HCT116 (cell line): ENCODE data around the gene CBX7. TPM values are rescaled to one million over a fixed set of nuclear protein-coding genes. Genes with fewer than 3 reads are reported as not detected.

Experiments used
- ATAC-seq: fragments of 200-7000 bp; cut with Tn5 transposase; 2 replicates; pipeline ENCODE4 v1.9.1; 2020; ENCODE audit warnings: mild to moderate bottlenecking, moderate library complexity
- BruUV-seq: library from RNA; stranded (reverse); fragments of 400-500 nt; replicated peaks from 2 replicates; lab custom pipeline; 2021; lab: Mats Ljungman, UMichigan
- CTCF ChIA-PET: fragments of 300-600 bp; sonication (Branson Sonifier 250); formaldehyde crosslinking; loops from one replicate; lab custom pipeline; 2021; ENCODE audit warnings: antibody characterized with exemption; lab: Charles Lee
- POLR2A ChIA-PET: fragments of 300-600, 350-600 bp; sonication (Branson Sonifier 250); formaldehyde crosslinking; loops from one replicate; lab custom pipeline; 2021; ENCODE audit warnings: antibody characterized with exemption; lab: Charles Lee
- RAD21 ChIA-PET, 2 experiments: fragments of 300-600 bp; sonication (Branson Sonifier 250); formaldehyde crosslinking; loops; one replicate each; lab custom pipeline; 2023; ENCODE audit warnings: low total read pairs in 2 of 2; ENCODE audit not compliant: uncharacterized antibody in 2 of 2, unreplicated experiment in 2 of 2, low non-redundant PET in 1 of 2; lab: Charles Lee
- DNase-seq: peaks from one replicate; pipeline ENCODE4 v3.0.0-alpha.2; 2010; ENCODE audit warnings: low read depth, low spot score
- H2AFZ ChIP-seq: fragments of 200-600 bp; shearing (Covaris generic), sonication (generic); 2 replicates; pipeline ENCODE4 v1.6.1; 2017; ENCODE audit warnings: low read depth, mixed run types, mixed read lengths, antibody characterized with exemption, low read length; ENCODE audit not compliant: poor library complexity, severe bottlenecking
- H3K27ac ChIP-seq: 2 replicates; pipeline ENCODE4 v1.5.1; 2012; ENCODE audit warnings: low read depth, low read length
- H3K27me3 ChIP-seq: fragments of 200-600 bp; sonication (generic); 2 replicates; pipeline ENCODE4 v1.6.1; 2016; ENCODE audit warnings: mixed run types, low read length, mixed read lengths; ENCODE audit not compliant: insufficient read depth
- H3K36me3 ChIP-seq, 2 experiments: fragments of 200-500 bp in 1 of 2; fragments of 200-600 bp in 1 of 2; sonication (Bioruptor generic) in 1 of 2; sonication (generic) in 1 of 2; 2 replicates each; pipeline versions ENCODE4 v1.5.1 to v1.6.1; 2014 to 2016; ENCODE audit warnings: low read length in 2 of 2, inconsistent platforms in 1 of 2, mixed read lengths in 1 of 2, mixed run types in 1 of 2; ENCODE audit not compliant: insufficient read depth in 2 of 2, control insufficient read depth in 1 of 2
- H3K4me1 ChIP-seq, 2 experiments: fragments of 200-600 bp in 1 of 2; sonication (generic) in 1 of 2; 2 replicates each; pipeline versions ENCODE4 v1.5.1 to v1.6.1; 2012 to 2017; ENCODE audit warnings: low read length in 2 of 2, inconsistent platforms in 1 of 2, mild to moderate bottlenecking in 1 of 2, mixed read lengths in 1 of 2, mixed run types in 1 of 2, moderate library complexity in 1 of 2; ENCODE audit not compliant: insufficient read depth in 2 of 2, control insufficient read depth in 1 of 2
- H3K4me2 ChIP-seq: fragments of 200-600 bp; sonication (generic); 2 replicates; pipeline ENCODE4 v1.6.1; 2017; ENCODE audit warnings: mixed run types, low read length, mixed read lengths
- H3K4me3 ChIP-seq, 2 experiments: fragments of 200-600 bp in 1 of 2; sonication (generic) in 1 of 2; replicated peaks in 1 of 2; 2 replicates each; pipeline ENCODE4 v1.5.1; 2011 to 2016; ENCODE audit warnings: low read length in 2 of 2, control low read depth in 1 of 2, low read depth in 1 of 2, mild to moderate bottlenecking in 1 of 2, mixed read lengths in 1 of 2, mixed run types in 1 of 2
- H3K79me2 ChIP-seq: fragments of 200-600 bp; sonication (generic); 2 replicates; pipeline ENCODE4 v1.6.1; 2017; ENCODE audit warnings: mild to moderate bottlenecking, mixed run types, low read length, moderate library complexity, mixed read lengths; ENCODE audit not compliant: insufficient read depth
- H3K9ac ChIP-seq: fragments of 200-600 bp; sonication (generic); 2 replicates; pipeline ENCODE4 v1.6.1; 2016; ENCODE audit warnings: low read length, mixed read lengths
- H3K9me2 ChIP-seq: fragments of 200-600 bp; sonication (generic), shearing (Covaris generic); 2 replicates; pipeline ENCODE4 v1.6.1; 2017; ENCODE audit warnings: mixed run types, mild to moderate bottlenecking, moderate library complexity; ENCODE audit not compliant: insufficient read depth
- H3K9me3 ChIP-seq, 2 experiments: fragments of 200-500 bp in 1 of 2; fragments of 200-600 bp in 1 of 2; sonication (Bioruptor generic) in 1 of 2; sonication (generic) in 1 of 2; 2 replicates each; pipeline ENCODE4 v1.6.1; 2014 to 2017; ENCODE audit warnings: low read length in 2 of 2, mixed read lengths in 2 of 2, inconsistent platforms in 1 of 2, low read depth in 1 of 2, mild to moderate bottlenecking in 1 of 2, mixed run types in 1 of 2, moderate library complexity in 1 of 2; ENCODE audit not compliant: control insufficient read depth in 1 of 2, insufficient read depth in 1 of 2
- H4K20me1 ChIP-seq: fragments of 200-600 bp; sonication (generic), shearing (Covaris generic); 2 replicates; pipeline ENCODE4 v1.6.1; 2017; ENCODE audit warnings: mixed run types, mild to moderate bottlenecking, moderate library complexity; ENCODE audit not compliant: insufficient read depth
- ATF3 ChIP-seq: IDR thresholded peaks from 2 replicates; pipeline ENCODE4 v1.6.1; 2012
- CBX3 ChIP-seq: IDR thresholded peaks from 2 replicates; pipeline ENCODE4 v1.6.1; 2012; ENCODE audit warnings: low read depth
- CEBPB ChIP-seq: IDR thresholded peaks from 2 replicates; pipeline ENCODE4 v1.6.1; 2012; ENCODE audit warnings: low read depth
- EGR1 ChIP-seq: IDR thresholded peaks from 2 replicates; pipeline ENCODE4 v1.6.1; 2012; ENCODE audit warnings: low read depth
- ELF1 ChIP-seq: IDR thresholded peaks from 2 replicates; pipeline ENCODE4 v1.6.1; 2012; ENCODE audit warnings: low read depth, borderline replicate concordance
- EZH2 ChIP-seq: fragments of 200-600 bp; sonication (generic); IDR thresholded peaks from 2 replicates; pipeline ENCODE4 v1.6.1; 2017; ENCODE audit warnings: antibody characterized with exemption, mixed run types
- POLR2A ChIP-seq: IDR thresholded peaks from 2 replicates; pipeline ENCODE4 v1.7.0; 2011; ENCODE audit warnings: borderline replicate concordance; ENCODE audit not compliant: insufficient read depth, insufficient read length; ENCODE audit errors: extremely low read depth
- POLR2AphosphoS5 ChIP-seq: IDR thresholded peaks from 2 replicates; pipeline ENCODE4 v1.6.1; 2011; ENCODE audit warnings: mild to moderate bottlenecking, low read depth, low read length, moderate library complexity
- RAD21 ChIP-seq: IDR thresholded peaks from 2 replicates; pipeline ENCODE4 v1.6.1; 2012; ENCODE audit warnings: low read depth, mild to moderate bottlenecking
- REST ChIP-seq: IDR thresholded peaks from 2 replicates; pipeline ENCODE4 v1.6.1; 2012; ENCODE audit warnings: low read depth
- SP1 ChIP-seq: IDR thresholded peaks from 2 replicates; pipeline ENCODE4 v1.6.1; 2012; ENCODE audit warnings: low read depth
- TCF7L2 ChIP-seq: IDR thresholded peaks from 2 replicates; pipeline ENCODE4 v1.7.0; 2011; ENCODE audit warnings: borderline replicate concordance, inconsistent platforms; ENCODE audit not compliant: insufficient read depth, insufficient read length; ENCODE audit errors: extremely low read depth
- YY1 ChIP-seq: IDR thresholded peaks from 2 replicates; pipeline ENCODE4 v1.6.1; 2011; ENCODE audit warnings: low read length, low read depth, moderate library complexity, mild to moderate bottlenecking; ENCODE audit not compliant: insufficient replicate concordance; ENCODE audit errors: extremely low read depth
- ZBTB33 ChIP-seq: IDR thresholded peaks from 2 replicates; pipeline ENCODE4 v1.6.1; 2011; ENCODE audit warnings: mild to moderate bottlenecking, low read length, moderate library complexity; ENCODE audit not compliant: insufficient replicate concordance; ENCODE audit errors: extremely low read depth
- intact Hi-C: fragments of 100-400 bp; cut with micrococcal nuclease; formaldehyde crosslinking; loops from 2 replicates; pipeline ENCODE4 v1.10.0; 2022
- total RNA-seq: library from RNA; stranded (reverse); gene quantifications from one replicate; pipeline ENCODE4 v1.2.1, GENCODE V29; 2021; ENCODE audit not compliant: unreplicated experiment

The CBX7 gene
- total RNA-seq, 1 experiment from 2014 or later = 20.1 TPM

DNA sequence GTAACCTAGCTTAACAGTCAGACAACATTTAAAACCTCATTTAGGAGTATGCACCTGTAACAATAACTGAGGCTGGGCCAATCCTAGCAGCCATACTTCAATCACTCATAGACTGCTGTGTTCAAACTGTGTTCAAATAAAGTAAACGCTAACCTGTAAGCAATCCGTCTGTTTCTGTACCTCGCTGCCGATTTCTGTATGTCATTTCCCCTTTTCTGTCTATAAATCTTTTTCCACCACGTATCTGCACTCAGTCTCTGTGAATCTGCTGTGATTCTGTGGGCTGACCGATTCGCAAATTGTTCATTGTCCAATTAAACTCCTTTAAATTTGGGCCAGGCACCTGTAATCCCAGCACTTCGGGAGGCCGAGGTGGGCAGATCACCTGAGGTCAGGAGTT is 43.1 kb downstream of the CBX7 start:
- no peaks in the 10 kb centered on the region for H3K36me3 ChIP-seq
- H3K4me3 ChIP-seq = no peak overlapping the region
- H3K9ac ChIP-seq = no peak overlapping the region
- intact Hi-C loops = no loop called here
- H3K4me2 ChIP-seq = no peak overlapping the region
- H4K20me1 ChIP-seq = no peaks in the 10 kb centered on the region
- RAD21 ChIA-PET = no interaction called here
- BruUV-seq = no TSS peak
- TF ChIP-seq RAD21 (no peak), ZBTB33 (no peak), EGR1 (no peak), CEBPB (no peak), POLR2A (no peak), REST (no peak), YY1 (no peak), ELF1 (no peak), CBX3 (no peak), SP1 (no peak), ATF3 (no peak), EZH2 (no peak), POLR2AphosphoS5 (no peak), TCF7L2 (no peak)
- DNase-seq (no peak), ATAC-seq (no peak)
- no peak overlapping the region for H2AFZ ChIP-seq
- no peaks in the 10 kb centered on the region for H3K4me1 ChIP-seq
- no peaks in the 10 kb centered on the region for H3K9me2 ChIP-seq
- no peaks in the 10 kb centered on the region for H3K27me3 ChIP-seq
- CTCF ChIA-PET = interaction anchor here (1.3 kb wide), 1 partner anchor 12 kb away, joined by 4 read pairs; no protein-coding TSS in a partner anchor
- POLR2A ChIA-PET = no interaction called here
- no peak overlapping the region for H3K27ac ChIP-seq
- H3K9me3 ChIP-seq = no peaks in the 10 kb centered on the region
- H3K79me2 ChIP-seq = no peaks in the 10 kb centered on the region
